Islet precursor cell (in vitro differentiated cells): Measurements from ENCODE around the gene ASCC2.
A peak's percentile ranks its signal among the peaks of the same experiment; 100 is the strongest.

Source experiments
- DNase-seq: peaks from one replicate; pipeline ENCODE4 v3.0.0-alpha.2; 2018

ASCC2 gene

DNA sequence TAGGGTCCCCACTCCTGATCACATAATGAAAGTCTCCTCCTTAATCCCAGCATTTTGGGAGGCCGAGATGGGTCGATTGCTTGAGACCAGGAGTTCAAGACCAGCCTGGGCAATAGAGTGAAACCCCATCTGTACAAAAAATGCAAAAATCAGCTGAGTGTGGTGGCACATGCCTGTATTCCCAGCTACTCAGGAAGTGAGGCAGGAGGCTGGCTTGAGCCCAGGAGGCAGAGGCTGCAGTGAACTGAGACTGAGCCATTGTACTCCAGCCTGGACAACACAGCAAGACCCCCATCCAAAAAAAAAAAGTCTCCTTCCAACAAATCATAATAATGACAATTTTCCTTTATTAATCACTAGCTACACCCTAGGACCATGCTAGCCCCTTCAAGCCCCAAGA lies 86.4 kb downstream of the ASCC2 start:
- DNase-seq, result no peak

DNA sequence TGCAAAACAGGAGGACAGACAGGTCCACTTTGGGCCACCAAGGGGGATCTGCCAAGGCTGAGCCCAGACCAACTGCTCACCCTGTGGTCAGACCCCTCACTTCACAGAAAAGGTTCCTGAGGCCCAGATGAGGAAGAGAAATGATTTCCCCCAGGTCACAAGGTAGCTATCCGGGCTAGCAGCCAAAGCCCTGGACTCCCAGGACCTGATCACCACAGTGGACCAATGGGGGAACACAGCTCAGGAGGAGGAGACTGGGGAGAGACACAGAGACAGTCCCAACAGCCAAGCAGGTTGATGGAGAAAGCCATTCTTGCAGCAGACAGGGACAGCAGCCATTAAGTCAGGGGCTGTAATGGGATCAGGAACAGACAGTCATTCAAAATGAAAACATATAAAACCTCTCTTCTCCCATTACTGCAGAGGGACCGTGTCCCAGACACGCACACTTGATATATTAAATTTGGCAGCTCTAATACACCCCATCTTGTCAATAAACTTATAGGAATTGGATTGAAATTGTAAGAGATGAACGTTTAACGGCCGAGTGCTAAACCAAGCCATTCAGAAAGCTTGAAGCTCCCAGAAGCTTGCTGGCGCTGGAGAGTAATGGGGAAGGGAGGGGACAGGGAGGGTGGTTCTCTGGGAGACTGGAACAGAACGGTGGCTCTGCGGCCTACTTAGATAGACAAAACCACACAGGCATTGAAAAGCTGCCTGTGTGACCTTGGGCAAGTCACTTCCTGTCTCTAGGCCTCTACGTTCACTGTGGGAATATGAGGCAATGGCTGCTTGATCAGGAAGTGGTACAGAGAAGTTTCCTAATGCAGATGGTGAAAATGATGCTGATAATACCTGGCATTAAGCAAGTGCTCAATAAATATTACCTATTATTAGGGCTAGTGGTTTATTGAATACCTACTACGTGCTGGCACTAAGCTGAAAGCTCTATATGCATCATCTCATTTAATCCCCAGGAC lies 87.2 kb downstream of the ASCC2 start:
- DNase-seq, result no peak

DNA sequence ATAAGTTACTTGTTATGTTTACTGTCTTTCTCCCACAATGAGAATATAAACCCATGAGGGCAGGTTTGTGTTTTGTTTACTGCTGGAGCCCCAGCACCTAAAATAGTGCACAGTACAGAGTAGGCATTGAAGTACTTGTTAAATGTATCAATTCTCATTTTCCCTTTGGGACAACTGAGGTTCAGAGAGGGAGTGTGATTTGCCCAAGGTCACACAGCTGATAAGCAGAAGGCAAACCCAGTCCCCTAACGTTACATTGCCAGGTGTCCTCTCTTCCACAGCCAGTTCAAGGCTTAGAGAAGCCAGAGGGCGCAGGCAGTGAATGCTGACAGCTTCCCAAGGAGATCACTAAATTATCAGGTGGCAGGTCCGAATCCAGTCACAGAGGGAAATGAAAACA lies 88.0 kb downstream of the ASCC2 start:
- no peak for DNase-seq

DNA sequence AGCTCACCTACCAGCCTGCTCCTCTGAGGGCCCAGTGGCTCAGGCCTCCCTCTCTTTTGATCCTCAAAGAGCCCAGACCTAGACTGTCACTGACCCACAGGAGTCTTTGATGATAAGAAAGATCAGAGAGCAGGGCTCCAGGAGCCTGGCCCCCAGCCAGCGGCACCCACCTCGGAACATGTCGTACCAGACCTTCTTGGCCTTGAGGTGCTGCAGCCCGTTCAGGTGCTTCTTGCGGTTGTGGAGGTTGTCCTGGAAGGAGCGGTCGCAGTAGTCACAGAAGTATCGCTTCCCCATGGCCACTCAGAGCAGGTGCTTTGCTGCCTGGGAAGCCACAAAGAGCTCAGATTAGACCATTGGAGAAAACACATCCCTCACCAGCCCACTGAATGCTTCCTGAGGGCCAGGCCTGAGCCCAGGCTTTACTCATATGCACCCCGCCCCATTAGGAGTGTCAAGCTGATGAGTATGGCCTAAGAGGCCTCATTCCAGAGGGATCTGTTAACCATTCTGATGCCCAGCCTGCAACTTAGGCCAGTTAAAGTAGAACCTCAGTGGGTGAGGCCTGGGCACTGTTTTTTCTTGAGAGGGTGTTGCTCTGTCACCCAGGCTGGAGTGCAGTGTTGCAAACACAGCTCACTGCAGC lies 89.7 kb downstream of the ASCC2 start:
- no peak for DNase-seq

DNA sequence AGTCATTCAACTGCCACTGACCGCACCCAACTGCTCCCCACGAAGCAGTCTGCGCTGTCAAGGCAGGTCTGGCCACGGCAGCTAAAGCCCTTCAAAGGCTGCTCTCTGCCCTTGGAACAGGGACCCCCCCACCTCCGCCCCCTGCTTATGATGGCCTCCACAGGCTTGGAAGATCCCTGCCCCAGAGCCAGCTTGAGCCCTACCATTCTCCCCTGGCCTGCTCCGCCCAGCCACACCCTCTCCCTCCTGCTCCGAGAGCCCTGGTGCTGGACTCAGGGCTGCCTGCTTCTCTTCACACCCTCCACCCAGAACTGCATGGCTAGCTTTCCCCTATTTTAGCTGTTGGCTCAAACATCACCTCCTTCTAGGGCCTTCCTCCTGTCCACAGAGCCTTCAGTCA lies 90.2 kb downstream of the ASCC2 start:
- no peak for DNase-seq

DNA sequence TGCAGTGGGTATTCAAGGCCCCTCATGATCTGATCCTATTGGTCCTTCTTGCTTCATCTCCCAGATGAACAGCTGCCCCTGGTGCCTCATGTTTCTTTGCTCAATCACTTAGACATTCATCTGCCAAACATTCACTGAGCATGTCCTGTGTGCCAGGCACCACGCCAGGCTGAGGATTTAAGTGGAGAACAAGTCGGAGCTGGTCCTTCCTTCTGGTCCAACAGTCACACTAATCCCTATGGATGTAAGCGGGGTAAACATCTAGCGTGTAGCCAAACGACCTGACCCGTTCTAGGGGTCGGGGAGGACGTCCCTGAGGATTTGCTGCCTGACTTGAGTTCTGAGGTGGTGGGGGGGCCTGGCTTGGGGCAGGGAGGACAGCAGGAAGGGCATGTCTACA lies 93.2 kb downstream of the ASCC2 start:
- no peak for DNase-seq

DNA sequence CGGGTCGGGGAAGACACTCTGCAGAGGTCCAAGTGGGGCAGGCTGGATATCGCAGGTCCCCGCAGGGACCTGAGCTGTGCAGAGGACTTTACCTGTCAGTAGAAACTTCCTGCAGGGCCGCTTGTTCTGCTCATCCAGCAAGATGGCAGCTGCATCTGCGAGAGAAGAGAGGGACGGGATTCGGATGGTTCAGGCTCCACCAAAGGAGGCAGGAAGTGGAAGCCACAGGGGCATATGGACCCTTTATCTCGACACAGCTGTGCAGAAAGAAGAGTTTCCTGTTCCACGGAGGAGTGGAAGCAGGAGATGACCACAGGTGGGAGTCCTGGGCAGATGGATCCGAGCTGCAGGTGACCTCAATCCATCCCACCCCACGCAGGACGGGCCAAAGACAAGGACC lies 95.7 kb downstream of the ASCC2 start:
- peak; percentile 49 for DNase-seq

DNA sequence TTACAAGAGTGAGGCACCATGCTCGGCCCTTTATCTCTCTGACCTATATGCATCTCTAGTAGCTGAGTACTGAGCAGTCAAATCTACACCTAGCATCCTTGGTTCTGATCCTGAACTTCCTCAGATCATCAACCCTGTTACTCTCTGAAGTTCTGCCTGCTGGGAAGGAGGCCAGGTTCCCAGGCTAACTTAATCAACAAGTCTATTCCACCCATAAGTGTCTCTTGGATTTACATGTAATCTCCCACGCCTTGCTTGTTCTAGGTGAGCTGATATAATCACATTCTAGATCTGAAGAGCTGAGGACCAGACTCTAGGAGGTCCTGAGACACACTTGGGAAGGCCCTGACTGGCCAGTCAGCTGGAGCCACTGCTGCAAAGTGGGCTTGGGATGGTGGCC lies 96.1 kb downstream of the ASCC2 start:
- DNase-seq, result no peak

DNA sequence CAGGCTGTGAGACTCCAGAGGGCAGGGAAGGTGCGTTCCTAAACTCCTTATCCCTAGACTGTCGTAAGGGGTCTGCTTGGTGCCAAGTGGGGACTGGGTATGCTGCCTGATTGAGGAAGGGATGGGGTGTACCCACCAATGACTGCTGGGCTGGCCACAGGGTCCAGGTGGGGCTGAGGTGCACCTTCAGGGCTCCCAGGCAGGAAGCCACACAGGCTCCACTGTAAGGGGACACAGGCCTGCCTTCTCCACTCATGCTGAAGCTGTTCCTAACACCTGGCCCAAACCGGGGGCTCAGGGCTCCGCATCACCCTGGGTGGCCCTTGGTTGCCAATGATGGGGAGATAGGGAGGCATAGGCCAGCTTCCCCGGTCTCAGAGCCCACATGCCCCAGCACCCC lies 97.9 kb downstream of the ASCC2 start:
- no peak for DNase-seq

DNA sequence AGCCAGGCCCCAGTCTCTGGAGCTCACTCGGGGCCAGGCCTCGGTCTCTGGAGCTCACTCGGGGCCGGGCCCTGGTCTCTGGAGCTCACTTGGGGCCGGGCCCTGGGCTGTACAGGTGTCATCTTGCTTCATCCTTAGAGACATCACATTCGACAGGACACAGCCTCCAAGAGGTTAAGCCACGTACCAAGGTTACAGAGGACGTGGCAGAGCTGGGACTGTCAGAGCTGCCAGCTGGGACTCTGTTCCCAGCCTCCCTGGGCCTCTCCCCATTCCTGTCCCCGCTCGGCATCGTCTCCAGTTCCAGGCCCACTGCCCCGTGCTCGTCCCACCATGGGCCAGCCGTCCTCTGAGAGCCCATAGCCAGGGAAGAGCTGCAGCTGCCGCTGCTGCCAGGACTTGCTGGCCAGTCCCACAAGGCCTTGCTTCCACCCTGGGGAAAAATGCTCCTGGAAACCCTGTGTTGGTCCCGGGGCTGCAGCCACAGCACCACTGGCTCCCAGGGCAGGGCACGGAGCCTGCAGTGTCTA lies 98.7 kb downstream of the ASCC2 start:
- no peak for DNase-seq
